Measurements from ENCODE around the gene COL6A6.

Gene COL6A6

DNA sequence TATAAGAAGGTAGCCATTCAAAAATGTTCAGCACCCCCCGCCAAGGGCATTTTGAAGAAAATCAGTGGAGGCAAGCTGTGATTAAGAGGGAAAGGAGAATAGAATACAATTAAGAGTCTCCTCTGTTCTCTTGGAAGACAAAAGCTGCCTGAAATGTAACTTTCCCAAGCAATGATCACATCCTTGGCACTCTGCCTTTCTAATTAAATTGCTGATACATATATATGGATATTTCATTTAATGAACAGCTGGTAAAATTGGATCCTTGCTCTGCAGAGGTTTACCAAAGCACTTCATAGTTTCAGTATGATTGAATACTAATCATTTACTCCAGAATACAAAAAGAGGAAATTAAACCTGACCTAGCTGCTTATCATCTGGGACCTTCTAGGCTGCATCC is 10.4 kb downstream of the COL6A6 start:
- DNase-seq (ENCODE audit: low spot score): no peak
- TF ChIP-seq, protein P1, sequence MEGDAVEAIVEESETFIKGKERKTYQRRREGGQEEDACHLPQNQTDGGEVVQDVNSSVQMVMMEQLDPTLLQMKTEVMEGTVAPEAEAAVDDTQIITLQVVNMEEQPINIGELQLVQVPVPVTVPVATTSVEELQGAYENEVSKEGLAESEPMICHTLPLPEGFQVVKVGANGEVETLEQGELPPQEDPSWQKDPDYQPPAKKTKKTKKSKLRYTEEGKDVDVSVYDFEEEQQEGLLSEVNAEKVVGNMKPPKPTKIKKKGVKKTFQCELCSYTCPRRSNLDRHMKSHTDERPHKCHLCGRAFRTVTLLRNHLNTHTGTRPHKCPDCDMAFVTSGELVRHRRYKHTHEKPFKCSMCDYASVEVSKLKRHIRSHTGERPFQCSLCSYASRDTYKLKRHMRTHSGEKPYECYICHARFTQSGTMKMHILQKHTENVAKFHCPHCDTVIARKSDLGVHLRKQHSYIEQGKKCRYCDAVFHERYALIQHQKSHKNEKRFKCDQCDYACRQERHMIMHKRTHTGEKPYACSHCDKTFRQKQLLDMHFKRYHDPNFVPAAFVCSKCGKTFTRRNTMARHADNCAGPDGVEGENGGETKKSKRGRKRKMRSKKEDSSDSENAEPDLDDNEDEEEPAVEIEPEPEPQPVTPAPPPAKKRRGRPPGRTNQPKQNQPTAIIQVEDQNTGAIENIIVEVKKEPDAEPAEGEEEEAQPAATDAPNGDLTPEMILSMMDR (IDR thresholded peaks at IDR 0.05; ENCODE audit: borderline replicate concordance, control extremely low read depth, extremely low read depth, insufficient read depth, missing control alignments): no peak
- in situ Hi-C loops (cut with MboI; ENCODE audit: low sequenced_read_pairs, unreplicated experiment): no loop called here

DNA sequence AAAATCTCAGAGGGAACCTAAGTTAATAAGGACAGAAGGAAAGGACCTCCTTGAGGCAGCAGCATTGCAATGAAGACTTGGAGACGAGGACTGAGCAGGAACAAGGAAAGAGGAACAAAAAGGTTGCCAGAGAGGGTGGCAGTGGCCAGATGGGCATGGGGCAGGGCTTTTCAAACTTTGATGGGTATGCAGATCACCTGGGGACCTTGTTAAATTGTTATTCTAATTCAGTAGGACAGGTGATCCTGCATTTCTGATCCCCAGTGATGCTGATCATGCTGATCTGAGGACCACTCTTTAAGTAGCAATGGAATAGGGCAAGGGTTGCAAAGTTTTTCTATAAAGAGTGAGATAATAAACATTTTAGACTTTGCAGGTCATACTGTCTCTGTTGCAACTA is 11.1 kb downstream of the COL6A6 start:
- TF ChIP-seq, protein P1 (IDR thresholded peaks at IDR 0.05; ENCODE audit: borderline replicate concordance, control extremely low read depth, extremely low read depth, insufficient read depth, missing control alignments): no peak
- in situ Hi-C loops (cut with MboI; ENCODE audit: low sequenced_read_pairs, unreplicated experiment): no loop called here

DNA sequence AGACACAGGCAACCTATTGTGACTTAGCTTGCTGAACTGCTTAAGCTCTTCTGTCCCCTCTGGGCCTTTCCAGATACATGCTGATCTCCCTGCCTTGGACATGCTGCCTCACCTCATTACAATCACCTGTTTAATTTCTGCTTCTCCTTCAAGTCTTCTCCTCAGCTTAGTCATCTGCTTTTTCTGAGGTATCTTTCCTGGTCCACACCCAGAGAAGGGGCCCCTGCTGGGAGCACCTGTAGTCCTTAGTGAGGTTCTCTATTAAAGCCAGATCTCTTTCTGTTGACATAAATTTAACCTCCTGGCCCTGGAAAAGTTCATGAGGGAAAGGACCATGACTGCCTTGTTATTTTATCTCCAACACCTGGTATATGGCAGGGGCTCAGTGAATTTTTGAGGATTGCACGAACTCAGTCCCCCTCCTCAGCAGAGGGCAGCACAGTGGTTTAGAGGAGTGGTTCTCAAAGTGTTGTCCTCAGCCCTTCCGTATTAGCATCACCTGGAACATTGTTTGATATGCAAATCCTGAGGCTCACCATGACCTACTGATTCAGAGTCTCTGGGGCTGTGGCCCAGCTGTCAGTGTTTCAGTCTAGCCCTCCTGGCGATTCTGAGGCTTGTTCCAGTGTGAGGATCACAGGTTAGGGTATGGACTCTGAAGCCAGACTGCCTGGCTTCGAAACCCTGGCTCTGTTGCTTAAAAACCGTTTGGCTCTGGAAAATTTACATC is 12.7 kb downstream of the COL6A6 start:
- DNase-seq (ENCODE audit: low spot score): no peak
- in situ Hi-C loops (cut with MboI; ENCODE audit: low sequenced_read_pairs, unreplicated experiment): no loop called here
- TF ChIP-seq, protein P1 (IDR thresholded peaks at IDR 0.05; ENCODE audit: borderline replicate concordance, control extremely low read depth, extremely low read depth, insufficient read depth, missing control alignments): no peak

More for the DNA sequence above, 11.1 kb downstream of the COL6A6 start:
- no peak for DNase-seq (ENCODE audit: low spot score)

DNA sequence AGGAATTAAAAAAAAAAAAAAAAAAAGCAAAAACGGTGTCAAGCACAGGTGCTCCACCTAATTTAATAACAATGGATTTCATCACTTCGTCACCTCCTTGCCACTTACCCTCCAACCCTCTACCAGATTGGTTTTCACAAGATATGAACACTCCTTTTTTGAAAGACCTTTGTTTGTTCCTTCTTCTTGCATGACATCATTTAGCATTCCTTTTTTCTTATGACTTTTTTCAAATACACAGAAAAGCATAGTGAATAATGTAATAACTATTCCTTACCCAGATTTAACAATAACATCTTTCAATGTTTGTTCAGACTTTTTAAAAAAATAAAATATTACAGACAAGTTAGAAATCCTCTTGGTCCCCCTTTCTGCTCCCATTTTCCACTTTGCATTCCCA is 16.3 kb downstream of the COL6A6 start:
- TF ChIP-seq, protein P1 (IDR thresholded peaks at IDR 0.05; ENCODE audit: borderline replicate concordance, control extremely low read depth, extremely low read depth, insufficient read depth, missing control alignments): no peak
- in situ Hi-C loops (cut with MboI; ENCODE audit: low sequenced_read_pairs, unreplicated experiment): no loop called here
- no peak for DNase-seq (ENCODE audit: low spot score)

DNA sequence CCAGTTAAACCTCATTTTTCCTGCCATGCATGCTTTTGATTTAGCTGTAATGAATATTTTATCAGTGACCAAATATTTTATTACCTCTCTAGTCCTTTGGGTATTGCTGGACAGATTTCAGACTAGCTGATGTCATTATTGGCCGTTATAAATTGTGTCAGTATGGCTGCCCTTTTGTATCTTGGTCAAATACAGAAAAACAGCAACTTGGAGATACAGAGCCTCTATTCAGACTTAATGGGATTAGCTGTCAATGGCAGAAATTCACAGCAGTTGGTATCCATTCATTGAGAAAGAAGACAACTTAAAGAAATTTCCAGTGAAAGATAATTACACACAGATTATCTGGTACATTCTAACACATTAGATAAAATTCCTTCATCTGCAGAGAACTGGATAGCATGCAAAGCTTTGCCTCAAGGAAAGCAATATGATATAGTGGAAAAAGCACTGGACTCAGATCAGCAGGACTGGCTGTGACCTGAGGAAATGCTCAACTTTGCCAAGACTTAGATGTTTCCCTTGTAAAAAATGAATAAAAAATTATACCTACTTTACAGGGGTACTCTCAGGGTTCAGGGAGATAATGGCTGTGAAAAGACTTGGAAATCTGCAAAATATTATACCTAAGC is 20.8 kb downstream of the COL6A6 start:
- DNase-seq (ENCODE audit: low spot score): no peak
- in situ Hi-C loops (cut with MboI; ENCODE audit: low sequenced_read_pairs, unreplicated experiment): no loop called here
- TF ChIP-seq, protein P1 (IDR thresholded peaks at IDR 0.05; ENCODE audit: borderline replicate concordance, control extremely low read depth, extremely low read depth, insufficient read depth, missing control alignments): no peak

DNA sequence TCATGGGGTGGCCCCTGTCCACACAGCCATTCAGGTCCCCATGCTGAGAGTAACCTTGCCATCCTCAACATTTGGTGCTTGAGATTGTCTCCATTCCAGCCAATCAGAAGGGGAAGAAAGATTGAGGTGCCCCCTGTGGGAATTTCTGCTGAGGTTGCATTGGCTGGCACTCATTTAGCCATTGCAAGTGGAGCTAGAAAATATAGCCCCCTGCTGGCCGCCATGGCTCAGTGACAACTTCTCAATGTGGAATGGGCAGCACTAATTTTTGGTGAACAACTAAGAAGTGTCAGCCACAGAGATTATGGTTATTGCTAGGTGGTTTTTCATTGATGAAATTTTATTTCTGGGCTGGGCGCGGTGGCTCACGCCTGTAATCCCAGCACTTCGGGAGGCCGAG is 22.0 kb downstream of the COL6A6 start:
- in situ Hi-C loops (cut with MboI; ENCODE audit: low sequenced_read_pairs, unreplicated experiment): no loop called here
- peak; percentile 33 for DNase-seq (ENCODE audit: low spot score)

More for the DNA sequence above, 22.0 kb downstream of the COL6A6 start:
- TF ChIP-seq, protein P1 (IDR thresholded peaks at IDR 0.05; ENCODE audit: borderline replicate concordance, control extremely low read depth, extremely low read depth, insufficient read depth, missing control alignments): peak; percentile 61
